HG03060 (cell line): ENCODE results near the gene PEX10.

ENCODE experiments used
- ATAC-seq: cut with Tn5 transposase; IDR thresholded peaks from one replicate; pipeline ENCODE4 v1.9.1; 2021; ENCODE audit warnings: low read depth, moderate number of reproducible peaks; ENCODE audit not compliant: unreplicated experiment

Gene PEX10

DNA sequence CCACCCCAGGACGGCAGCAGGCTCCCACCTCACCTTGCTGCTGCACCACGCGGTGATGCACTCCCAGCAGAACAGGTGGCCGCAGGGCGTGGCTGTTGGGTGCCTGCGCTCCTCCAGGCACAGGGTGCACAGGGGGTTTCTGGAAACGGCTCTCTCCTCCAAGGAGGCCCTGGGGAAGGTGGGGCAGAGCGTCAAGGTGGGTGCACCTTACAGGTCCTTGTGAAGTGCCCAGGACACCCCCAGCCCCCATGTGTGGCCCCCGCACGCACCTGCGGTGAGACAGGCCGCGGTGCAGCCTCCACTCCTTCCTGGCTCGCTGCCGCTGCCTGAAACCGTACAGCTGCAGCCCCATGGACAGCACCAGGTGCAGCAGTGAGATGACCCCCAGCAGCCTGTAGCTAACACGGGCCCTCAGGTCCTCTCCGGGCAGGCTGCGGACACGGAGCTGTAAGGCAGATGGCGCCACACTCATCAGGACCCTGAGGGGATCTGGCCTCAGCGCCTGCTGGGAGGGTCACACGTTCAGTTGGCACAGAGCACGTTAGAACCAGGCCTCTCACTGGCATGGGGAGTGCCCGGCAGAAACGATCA is 5.8 kb downstream of the PEX10 start:
- no peak for ATAC-seq

DNA sequence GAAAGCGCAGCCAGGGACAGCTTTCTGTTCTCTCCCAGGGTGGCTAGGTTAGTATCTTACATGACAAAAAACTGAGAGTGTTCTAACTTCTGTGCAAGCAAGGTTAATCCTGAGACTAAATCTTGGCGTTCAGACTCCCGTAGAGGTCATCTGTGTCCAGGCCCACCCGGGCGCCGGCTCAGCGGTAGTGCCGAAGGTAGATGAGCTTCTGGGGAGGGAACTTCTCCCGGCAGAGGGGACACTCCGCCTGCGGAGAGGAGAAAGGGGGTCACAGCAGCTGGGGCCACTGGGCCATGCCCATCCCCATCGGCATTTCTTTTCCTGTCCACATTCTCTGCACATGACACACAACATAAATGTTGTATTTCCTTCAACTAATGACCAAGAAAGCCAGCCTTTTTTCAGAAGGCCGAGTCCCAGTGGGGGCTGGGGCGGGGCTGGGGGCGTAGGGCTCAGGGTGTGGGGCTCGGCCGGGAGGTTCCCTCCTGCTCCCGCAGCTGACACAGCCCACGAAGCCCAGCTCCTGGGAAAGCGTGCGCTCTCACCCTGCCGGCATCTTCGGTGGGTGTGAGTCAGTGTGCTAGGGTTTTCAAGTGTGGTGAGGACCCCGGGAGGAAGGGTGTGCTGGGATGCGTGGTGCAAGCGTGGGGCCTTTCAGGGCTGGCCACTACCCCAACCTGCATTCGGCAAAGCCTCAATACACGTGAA is 6.6 kb downstream of the PEX10 start:
- ATAC-seq, result no peak

DNA sequence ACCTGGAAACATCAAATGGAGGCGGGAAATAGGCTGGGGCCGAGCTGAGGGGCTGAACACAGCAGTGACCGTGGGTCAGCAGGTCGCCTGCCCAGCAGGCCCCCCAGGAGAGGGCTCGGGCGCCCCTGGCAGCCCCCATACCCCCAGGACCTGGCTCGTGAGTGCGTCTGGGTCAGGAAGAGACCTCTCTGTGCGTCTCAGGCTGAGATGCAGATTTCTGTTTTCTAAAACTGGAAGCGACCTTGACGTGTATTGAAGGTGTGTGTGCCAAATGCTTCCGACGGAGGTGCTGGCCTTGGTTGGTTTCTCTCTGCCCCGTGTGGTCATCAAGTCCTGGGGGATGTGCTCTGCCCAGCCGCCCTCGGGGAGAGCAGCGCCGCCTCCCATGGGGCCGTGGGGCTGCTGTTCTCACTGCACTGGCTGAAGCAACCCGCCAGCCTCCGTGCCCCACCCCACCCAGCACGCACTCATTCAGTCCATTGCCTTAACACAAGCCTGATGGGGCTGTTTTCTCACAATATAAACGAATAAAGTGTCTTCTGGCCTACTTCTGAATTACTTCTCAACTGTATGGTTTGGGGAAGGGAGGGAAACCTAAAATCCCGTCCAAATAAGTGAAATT is 7.4 kb downstream of the PEX10 start:
- no peak for ATAC-seq

DNA sequence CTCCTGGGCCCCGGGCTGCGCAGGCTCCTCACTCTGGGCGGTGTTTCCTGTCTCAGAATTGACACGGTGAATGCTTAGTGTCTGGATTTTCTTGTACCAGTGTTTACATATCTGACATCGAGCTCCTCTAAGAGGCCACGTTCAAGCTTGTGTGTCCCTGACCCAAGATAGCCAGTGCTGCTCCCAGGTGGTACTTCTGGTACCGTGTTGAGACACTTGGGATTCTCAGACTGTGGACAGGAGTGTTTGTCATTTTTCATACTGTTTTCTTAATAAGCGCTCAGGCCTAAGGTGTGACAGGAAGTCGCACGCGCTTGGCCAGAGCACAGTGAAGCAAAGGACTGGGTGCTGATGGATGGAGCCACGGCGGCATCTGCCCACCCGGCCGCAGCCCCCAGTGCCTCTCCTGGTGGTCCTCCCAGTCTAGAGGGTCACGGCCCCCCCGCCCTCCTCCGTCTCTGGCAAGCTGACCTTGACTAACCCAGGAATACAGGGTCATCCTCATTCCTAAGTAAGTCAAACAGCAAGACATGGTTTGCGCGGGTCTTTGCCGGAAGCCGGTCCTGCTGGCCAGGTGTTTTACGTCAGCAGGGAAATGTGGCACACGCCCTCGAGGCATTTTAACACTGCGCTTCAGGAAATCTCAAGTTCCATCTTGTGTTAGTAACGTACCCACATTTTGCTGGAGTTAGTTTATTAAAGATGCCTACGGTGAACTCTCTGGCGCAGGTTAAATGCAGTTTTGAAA is 8.0 kb downstream of the PEX10 start:
- ATAC-seq, result no peak

DNA sequence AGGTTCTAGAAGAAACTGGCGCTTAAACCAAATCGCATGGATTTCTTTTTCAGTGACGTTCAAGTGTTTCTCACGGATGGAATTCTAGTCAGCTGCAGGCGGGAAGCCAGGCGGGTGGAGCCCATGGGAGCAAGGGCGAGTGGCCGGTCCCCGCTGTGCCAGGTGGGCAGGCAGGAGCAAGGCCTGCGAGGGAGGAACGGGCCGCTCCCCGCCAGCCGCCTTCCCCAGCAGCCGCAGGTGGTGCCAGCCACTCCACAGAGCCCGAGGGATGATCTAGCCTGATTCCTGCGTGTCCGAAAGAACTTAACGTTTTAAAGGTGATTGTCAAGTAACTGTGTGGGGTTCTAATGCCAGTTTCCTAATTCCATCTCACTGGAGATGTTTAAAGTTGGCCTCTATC is 9.1 kb downstream of the PEX10 start:
- ATAC-seq, result no peak

DNA sequence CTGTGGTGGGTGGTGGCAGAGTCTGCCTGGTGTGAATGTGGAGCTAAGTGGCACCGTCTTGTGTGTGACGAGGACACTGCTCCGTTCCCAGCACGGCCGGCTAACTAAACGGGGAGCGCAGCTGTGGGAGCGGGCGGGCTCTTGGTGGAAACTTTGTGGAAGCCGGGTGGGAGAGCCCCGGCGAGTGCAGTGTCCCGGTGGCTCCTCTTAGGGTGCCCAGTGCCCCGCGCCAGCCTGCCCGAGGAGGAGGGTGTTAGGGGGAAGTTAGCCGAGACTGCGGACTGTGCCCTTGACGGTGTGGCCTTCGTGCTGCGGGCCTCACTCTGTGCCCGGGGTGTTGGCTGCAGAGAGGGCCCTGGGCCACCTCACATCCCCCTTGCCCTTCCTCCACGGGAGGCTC is 9.9 kb downstream of the PEX10 start:
- ATAC-seq, result no peak

DNA sequence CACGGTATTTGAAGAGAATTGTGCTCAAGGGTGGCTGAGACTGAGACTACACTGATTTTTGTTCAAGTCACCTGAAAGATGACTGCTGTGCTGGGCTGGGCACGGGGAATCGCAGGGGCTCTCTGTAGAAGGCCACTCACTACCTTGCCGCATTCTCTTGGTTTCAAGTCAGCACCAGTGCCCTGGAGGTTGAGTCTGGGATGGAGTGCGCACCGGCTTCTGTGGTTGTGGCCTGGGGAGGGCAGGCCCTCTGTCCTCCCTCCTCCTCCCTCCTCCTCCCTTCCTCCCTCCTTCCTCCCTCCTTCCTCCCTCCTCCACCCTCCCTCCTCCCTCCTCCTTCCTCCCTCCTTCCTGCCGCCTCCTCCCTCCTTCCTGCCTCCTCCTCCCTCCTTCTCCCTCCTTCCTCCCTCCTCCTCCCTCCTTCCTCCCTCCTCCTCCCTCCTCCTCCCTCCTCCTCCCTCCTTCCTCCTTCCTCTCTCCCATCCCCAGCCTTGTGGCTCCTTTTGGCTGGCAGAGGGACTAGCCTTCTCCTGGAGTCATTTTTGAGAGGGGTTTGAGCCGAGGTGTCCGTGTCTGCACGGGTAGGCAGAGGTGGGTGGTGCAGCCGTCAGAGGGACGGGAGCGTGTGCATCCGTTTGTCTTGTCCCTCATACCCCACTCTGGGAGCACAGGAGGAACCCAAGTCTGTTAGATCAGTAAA is 11.3 kb downstream of the PEX10 start:
- ATAC-seq, result no peak

DNA sequence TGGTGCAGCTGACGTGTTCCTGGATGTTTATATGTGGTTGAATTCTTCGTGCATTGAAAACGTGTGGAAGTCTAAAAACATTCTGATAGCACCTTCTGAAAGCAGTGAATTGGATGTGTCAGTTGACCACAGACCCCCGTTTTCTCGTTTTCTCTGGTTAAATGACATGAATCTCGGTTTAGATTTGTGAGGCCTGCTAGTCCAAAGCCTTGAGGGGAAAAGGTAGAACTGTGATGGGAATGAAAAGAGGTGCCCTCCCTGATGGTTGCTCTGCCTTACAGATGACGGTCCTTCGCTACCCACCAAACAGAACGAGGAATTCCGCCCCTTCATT is 11.8 kb downstream of the PEX10 start:
- ATAC-seq, result no peak

DNA sequence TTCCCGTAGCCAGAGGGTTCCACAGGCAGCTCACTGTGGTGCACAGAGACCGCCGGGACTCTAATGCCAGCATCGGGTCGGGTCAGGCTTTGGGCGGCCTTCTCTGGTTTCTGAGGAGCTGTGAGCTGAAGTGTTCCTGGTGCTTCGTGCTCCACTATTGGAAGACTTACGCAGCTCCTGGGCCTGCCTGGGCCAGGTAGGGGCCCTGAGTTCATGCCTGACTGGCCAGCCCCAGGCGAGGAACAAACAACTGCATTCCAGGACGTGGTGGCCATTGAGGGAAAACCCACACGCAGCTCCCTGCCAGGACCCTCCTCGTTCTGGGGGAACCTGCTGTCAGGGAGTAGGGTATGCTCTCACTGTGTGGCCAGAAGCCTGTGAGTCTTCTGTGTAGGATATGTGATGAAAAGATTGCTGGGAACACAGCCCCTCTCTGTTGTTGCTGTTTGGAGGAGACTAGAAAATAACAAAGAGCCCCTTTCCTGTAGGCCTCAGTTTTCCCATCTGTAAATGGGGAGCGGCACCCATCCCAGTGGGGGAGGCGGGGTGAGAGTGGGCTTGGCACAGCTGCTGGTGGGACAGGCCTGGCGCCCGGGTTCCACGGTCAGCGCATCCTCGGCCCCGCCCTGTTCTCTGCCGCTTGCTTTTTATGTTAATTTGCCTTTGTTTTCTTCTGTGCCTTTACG is 12.3 kb downstream of the PEX10 start:
- ATAC-seq, result no peak

DNA sequence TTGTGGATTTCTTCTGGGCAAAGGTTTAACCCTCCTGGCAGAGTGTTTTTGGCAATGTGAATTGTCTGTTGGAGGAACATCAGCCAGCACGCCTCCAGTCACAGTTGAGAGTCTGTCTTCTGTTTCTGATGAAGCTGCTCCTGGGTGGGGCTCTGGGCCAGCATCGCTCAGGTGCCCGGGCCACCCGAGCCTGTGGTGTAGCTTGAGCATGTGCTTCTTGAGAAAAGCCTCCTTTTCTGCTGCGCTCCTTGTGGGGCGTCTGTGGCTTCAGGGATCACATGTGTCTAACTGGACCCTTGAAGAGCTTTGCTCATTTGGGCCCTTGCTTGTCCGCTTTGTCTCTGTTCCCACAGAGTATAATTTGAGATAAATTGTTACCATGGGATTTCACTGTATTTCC is 13.5 kb downstream of the PEX10 start:
- ATAC-seq, result no peak

DNA sequence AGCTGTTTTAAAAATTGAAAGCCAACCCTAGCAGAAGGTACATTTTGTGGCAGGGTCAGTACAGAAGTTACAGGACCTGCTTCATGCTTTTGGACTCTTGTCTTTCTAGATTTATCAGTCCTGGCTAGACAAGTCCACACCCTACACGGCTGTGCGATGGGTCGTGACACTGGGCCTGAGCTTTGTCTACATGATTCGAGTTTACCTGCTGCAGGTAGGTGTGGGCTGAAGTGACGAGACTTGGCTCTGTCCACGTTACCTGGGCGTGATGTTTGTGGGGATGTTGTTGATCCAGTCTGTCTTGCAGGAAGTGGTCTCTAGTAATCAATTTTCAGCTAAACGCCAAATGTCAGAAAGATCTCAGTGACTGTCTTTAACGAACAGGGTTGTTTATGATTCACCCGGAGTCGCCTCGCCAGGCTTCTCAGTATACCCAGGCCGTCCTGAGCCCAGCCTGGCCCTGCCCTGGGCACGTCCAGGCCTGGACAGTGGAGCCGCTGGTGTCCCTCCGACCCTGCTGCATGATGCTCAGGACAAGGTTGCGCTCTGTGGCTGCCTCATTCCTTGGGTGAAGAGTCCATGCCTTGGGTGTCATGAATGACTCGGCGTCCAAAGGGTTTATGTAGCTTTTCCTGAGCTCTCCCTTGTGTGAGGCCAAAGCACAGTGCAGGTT is 15.2 kb downstream of the PEX10 start:
- ATAC-seq, result no peak

DNA sequence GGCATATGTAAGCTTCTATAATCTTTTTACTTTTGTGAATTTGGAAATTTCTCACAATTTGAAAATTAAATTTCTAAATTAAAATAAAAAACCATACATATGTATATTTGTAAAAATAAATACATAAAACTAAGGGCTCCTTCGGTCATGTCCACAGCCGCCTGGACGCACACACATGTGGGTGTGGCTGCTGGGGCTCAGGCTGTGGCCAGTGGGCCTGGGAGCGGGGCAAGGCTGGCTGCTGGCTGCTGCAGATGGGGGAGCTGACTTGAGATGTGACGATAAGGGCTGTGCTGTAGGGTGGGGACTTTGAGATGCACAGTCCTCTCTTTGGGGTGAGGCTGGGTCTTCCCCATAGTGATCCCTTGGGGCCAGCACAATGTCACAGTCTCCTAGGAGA is 15.9 kb downstream of the PEX10 start:
- ATAC-seq, result no peak

DNA sequence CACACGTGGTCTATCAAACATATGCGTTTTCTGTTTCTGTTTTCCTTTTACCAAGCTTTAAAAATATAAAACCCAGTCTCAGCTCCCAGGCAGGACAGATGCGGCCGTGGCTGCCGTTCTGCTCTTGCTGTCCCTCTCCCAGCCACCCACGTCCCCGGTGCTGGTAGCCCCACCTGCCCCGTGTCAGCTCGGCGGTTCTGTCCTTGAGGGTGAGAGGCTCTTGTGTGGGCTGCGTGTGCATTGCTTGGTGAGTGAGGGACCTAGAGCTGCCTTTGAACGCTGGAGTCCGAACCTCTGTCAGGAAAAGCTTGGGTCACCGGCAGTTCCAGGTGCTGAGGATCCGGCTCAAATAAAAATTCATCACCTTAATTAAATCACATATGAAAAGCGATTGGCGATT is 16.3 kb downstream of the PEX10 start:
- no peak for ATAC-seq

DNA sequence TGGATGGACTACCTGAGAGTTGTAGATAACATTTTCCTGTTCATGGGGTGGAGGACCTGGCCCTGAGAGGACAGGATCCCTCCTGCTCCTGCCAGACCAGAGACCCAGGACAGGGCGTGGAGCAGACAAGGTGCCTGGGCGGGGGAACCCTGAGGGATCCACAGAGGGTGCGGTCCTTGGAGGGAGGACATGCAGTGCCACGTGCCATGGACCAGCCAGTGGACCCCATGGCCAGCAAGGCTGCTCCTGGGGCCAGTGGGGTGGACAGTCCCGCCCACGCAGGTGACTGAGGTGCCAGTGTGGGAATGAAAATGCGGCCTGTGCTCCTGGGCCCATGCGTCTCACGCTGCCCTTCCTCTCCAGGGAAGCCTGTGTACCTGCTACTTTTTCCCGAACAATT is 17.1 kb downstream of the PEX10 start:
- ATAC-seq, result no peak

DNA sequence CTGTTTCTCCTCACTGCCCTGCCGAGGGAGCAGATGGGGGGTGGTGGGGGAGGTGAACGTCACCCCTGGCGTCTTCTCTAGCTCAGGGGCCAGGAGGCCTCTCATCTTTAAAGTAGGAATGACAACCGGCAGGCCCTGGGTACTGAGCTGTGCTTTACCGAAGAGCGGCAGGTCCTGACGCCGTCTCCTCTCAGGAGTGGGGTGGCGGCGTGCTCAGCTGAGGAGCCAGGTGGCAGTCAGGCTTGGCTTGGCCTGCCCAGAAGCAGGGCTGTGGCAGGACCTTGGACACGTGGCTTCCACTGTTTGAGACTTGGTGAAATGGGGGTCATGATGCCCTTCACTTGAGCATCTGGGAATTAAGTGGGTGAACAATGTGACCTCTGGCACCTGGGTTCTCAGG is 17.6 kb downstream of the PEX10 start:
- no peak for ATAC-seq

DNA sequence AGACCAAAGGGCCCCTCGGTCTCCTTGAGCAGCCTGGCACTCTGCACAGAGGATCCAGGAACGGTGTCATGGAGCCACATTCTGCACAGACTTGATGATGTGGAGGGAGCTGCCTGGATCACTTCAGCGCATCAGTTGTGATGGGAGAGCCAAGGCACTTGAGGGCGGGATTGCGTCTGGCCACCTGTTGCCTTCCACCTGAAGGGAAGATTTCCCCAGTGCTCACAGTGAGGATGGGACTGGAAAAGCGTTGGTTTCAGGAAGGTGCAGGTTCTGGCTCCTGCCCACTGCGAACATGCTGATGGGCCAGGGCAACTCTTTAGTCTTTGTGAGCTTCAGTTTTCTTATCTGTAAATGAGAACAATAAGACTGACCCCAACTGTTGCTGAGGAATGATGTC is 18.1 kb downstream of the PEX10 start:
- no peak for ATAC-seq

DNA sequence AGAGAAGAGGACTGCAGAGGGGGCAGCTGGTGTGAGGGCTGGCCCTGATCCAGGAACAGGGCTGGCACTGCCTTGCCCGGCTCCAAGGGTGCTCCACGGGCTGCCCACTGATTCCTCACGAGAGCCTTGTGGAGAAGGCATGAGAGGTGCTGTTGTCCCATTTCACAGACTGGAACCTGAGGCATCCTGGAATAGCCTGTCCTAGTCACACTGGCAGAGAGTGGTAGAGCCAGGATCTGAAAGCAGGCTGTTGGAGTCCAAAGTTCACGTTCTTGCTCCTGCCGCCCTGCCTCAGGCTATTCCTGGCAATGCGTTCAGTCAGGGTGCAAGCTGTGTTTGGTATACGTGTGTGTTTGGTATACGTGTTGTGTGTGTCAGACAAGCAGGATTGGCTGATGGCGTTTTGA is 18.9 kb downstream of the PEX10 start:
- ATAC-seq, result no peak

DNA sequence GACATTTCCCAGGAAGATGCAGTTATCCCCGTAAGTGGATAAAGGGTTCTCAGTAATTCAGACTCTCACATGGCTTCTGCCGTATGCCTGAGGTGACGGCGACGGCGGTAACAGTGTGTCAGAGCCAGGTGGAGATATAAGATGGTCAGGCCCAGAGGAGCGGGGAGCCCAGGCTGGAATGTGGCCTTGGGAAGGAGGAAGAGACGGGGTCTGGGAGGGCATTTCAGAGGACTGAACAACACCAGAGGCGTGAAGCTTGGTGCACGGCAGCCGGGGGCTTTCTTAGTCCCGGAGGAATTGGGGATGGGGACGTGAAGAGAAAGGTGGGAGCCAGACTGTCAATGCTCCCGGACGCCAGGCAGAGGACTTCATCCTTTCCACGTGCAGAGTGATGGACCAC is 19.7 kb downstream of the PEX10 start:
- no peak for ATAC-seq

DNA sequence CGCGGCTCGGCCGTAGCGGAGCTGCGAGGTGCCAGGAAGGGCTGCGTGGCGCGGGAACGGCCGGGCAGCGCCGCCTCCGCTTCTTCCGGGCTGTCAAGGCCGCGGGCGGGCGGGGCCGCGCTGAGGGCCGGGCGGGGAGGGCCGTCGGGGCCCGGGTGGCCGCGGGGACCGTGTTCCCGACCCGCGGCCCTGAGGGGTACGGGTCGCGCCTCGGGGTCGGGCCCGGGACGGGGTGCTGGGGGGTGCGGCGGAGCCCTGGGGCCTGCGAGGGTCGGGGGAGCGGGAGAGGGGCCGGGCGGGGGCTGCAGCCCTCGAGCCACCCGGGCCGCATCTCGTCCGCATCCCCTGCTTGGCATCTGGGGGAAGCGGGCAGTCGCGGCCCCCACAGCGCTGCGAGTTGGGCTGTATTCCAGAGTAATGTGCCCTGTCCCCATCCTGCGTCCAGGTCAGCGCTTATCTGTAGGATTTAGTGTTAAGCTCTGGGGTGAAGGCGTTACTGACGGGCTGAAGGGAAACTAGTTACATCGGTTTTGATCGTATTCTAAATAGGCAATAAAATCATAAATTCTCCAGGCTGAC is 20.3 kb downstream of the PEX10 start:
- no peak for ATAC-seq
